GM23338 (cell line): ENCODE measurements around the gene EPHA4. TPM values are rescaled to one million over a fixed set of nuclear protein-coding genes. Genes with fewer than 3 reads are reported as not detected.

Source experiments
- ATAC-seq: fragments of 200-7000 bp; cut with Tn5 transposase; 3 replicates; pipeline ENCODE4 v1.9.1; 2020
- DNase-seq: peaks from one replicate; pipeline ENCODE4 v3.0.0-alpha.2; 2015; ENCODE audit warnings: low spot score
- H2AFZ ChIP-seq: fragments of 200-600 bp; sonication (generic); 2 replicates; pipeline ENCODE4 v1.8.0; 2016; ENCODE audit warnings: antibody characterized with exemption, mild to moderate bottlenecking, moderate library complexity
- H3F3A ChIP-seq: fragments of 200-600 bp; sonication (generic); replicated peaks from 2 replicates; pipeline ENCODE4 v1.8.0; 2017; ENCODE audit warnings: antibody characterized with exemption, mixed run types, low read depth
- H3K27ac ChIP-seq: fragments of 200-600 bp; sonication (generic); 2 replicates; pipeline ENCODE4 v1.6.1; 2016; ENCODE audit warnings: low read depth
- H3K27me3 ChIP-seq: fragments of 200-600 bp; sonication (generic); 2 replicates; pipeline ENCODE4 v1.8.0; 2016; ENCODE audit warnings: mild to moderate bottlenecking, mixed run types, moderate library complexity; ENCODE audit not compliant: insufficient read depth
- H3K36me3 ChIP-seq: fragments of 200-600 bp; sonication (generic); 2 replicates; pipeline ENCODE4 v1.8.0; 2016; ENCODE audit warnings: mild to moderate bottlenecking; ENCODE audit not compliant: insufficient read depth
- H3K4me1 ChIP-seq: fragments of 200-600 bp; sonication (generic); 2 replicates; pipeline ENCODE4 v1.8.0; 2016; ENCODE audit warnings: mild to moderate bottlenecking, moderate library complexity; ENCODE audit not compliant: insufficient read depth
- H3K4me2 ChIP-seq: fragments of 200-600 bp; sonication (generic); 2 replicates; pipeline ENCODE4 v1.7.1; 2017; ENCODE audit warnings: mixed run types
- H3K4me3 ChIP-seq: fragments of 200-600 bp; sonication (generic); 2 replicates; pipeline ENCODE4 v1.6.1; 2016; ENCODE audit warnings: mixed run types
- H3K79me2 ChIP-seq: fragments of 200-600 bp; sonication (generic); replicated peaks from 2 replicates; pipeline ENCODE4 v1.8.0; 2017; ENCODE audit warnings: mild to moderate bottlenecking; ENCODE audit not compliant: insufficient read depth
- H3K9me2 ChIP-seq: fragments of 200-600 bp; sonication (generic); 2 replicates; pipeline ENCODE4 v1.8.0; 2017; ENCODE audit not compliant: insufficient read depth
- H4K20me1 ChIP-seq: fragments of 200-600 bp; sonication (generic); replicated peaks from 2 replicates; pipeline ENCODE4 v1.8.0; 2017; ENCODE audit warnings: mild to moderate bottlenecking; ENCODE audit not compliant: insufficient read depth
- H3K27ac Mint-ChIP-seq: 2 replicates; pipeline ENCODE4 v1.8.0; 2020; ENCODE audit warnings: inconsistent platforms, mild to moderate bottlenecking, moderate library complexity, mixed read lengths
- H3K27me3 Mint-ChIP-seq: 3 replicates; pipeline ENCODE4 v1.8.0; 2022; ENCODE audit warnings: low read depth, mild to moderate bottlenecking, moderate library complexity, mixed read lengths, inconsistent platforms; ENCODE audit not compliant: insufficient read depth, poor library complexity
- H3K36me3 Mint-ChIP-seq: 3 replicates; pipeline ENCODE4 v1.8.0; 2021; ENCODE audit warnings: low read depth, mild to moderate bottlenecking, inconsistent platforms, moderate library complexity, mixed read lengths
- H3K4me1 Mint-ChIP-seq: 3 replicates; pipeline ENCODE4 v1.8.0; 2020; ENCODE audit warnings: mild to moderate bottlenecking, inconsistent platforms, mixed read lengths
- H3K4me3 Mint-ChIP-seq: 3 replicates; pipeline ENCODE4 v1.8.0; 2021; ENCODE audit warnings: moderate library complexity, mild to moderate bottlenecking, inconsistent platforms, mixed read lengths
- H3K9me3 Mint-ChIP-seq: 3 replicates; pipeline ENCODE4 v1.8.0; 2020; ENCODE audit warnings: moderate library complexity, mild to moderate bottlenecking, inconsistent platforms, mixed read lengths
- EZH2phosphoT487 ChIP-seq: fragments of 200-600 bp; sonication (generic); IDR thresholded peaks from one replicate; pipeline ENCODE4 v1.8.1; 2018; ENCODE audit warnings: antibody characterized with exemption; ENCODE audit not compliant: unreplicated experiment
- JUNB ChIP-seq: IDR thresholded peaks from one replicate; pipeline ENCODE4 v1.6.1; 2016; ENCODE audit warnings: antibody characterized with exemption; ENCODE audit not compliant: unreplicated experiment
- STAT1 ChIP-seq: IDR thresholded peaks from one replicate; pipeline ENCODE4 v1.6.1; 2016; ENCODE audit warnings: antibody characterized with exemption; ENCODE audit not compliant: unreplicated experiment
- polyA plus RNA-seq: library from polyadenylated mRNA; unstranded; fragments of >200 nt; fragmentation: Nextera tagmentation; extraction: Ambion mirVana; gene quantifications from 2 replicates; pipeline ENCODE4 v1.2.1, GENCODE V29; 2016
- total RNA-seq: library from RNA; depleted of rRNA; stranded (reverse); fragments of >200 nt; shearing (Covaris generic); gene quantifications from 2 replicates; pipeline ENCODE4 v1.2.3, GENCODE V29; 2014
- TF ChIP-seq, protein P1 (sequence below): IDR thresholded peaks from one replicate; pipeline ENCODE4 v1.6.1; 2018; ENCODE audit warnings: antibody characterized with exemption; ENCODE audit not compliant: unreplicated experiment
- TF ChIP-seq, protein P2 (sequence below): IDR thresholded peaks from 2 replicates; pipeline ENCODE4 v1.6.1; 2016; ENCODE audit warnings: antibody characterized with exemption

The EPHA4 gene
- total and polyA plus RNA-seq, 2 experiments from 2014 or later, result 4.1 to 6.2 TPM

DNA sequence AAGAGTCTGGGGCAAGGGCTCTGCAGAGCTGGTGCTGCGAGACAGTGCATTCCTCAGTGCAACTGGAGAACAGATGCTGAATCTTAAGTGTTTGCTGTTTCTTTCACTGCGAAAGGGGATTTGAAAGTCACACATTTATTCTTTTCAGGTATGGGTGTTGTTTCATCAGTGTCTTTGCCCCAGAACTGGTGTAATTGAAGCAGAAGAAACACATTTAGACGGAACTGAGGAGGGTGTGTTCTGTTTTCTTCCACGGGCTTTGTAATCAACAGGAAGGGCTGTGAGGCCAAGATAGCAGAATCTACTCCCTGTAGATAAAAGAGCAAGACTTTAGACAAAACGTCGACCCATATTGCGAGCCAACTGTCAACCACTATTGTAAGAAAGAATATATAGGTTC lies 151.9 kb downstream of the EPHA4 start (continued):
- TF ChIP-seq, protein P1, sequence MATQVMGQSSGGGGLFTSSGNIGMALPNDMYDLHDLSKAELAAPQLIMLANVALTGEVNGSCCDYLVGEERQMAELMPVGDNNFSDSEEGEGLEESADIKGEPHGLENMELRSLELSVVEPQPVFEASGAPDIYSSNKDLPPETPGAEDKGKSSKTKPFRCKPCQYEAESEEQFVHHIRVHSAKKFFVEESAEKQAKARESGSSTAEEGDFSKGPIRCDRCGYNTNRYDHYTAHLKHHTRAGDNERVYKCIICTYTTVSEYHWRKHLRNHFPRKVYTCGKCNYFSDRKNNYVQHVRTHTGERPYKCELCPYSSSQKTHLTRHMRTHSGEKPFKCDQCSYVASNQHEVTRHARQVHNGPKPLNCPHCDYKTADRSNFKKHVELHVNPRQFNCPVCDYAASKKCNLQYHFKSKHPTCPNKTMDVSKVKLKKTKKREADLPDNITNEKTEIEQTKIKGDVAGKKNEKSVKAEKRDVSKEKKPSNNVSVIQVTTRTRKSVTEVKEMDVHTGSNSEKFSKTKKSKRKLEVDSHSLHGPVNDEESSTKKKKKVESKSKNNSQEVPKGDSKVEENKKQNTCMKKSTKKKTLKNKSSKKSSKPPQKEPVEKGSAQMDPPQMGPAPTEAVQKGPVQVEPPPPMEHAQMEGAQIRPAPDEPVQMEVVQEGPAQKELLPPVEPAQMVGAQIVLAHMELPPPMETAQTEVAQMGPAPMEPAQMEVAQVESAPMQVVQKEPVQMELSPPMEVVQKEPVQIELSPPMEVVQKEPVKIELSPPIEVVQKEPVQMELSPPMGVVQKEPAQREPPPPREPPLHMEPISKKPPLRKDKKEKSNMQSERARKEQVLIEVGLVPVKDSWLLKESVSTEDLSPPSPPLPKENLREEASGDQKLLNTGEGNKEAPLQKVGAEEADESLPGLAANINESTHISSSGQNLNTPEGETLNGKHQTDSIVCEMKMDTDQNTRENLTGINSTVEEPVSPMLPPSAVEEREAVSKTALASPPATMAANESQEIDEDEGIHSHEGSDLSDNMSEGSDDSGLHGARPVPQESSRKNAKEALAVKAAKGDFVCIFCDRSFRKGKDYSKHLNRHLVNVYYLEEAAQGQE, result no peak

DNA sequence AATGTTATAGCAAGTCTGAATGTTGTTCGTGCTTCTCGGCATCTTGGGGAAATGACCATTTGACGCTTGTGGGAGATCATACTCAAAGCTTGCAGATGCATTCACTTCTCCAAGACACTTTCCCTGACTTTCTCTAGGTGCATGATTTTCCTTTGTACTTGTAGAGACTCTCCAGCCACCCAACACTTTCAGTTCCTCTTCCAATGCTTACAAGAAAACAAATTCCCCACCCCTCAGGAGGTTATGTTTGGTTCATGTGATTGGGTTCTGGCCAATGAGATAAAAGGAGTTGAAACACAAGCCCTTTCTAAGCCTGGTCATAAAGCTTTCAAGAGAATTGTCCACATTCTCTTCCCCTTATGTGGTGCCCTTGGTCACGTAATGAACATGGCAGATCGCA lies 156.3 kb downstream of the EPHA4 start:
- no peaks in the 10 kb centered on the region for H3K79me2 ChIP-seq
- H3K4me3 Mint-ChIP-seq, result no peak overlapping the region

DNA sequence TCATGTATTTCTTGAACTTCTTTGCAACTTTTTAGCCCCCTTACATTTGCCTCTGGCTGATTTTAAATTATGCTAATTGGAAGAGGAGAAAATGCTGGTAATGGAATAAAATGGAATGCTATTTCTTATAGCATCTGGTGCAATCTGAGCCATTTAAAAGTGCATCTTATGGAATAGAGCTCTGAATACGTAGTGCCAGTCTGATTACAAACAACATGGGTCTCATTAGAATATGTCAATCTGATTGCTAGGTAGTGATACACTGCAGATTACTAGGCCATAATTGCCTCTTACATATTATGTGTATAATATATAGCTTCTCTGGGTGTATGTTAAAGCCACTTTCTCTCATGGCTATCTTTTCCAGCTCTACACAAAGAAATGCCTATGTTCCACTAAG lies 159.1 kb downstream of the EPHA4 start:
- Mint-ChIP-seq H3K4me3 (no peak overlapping the region), H3K9me3 (peaks cover 7% of the 10 kb centered on the region; the same call in 2 of the 3 replicates), H3K36me3 (0 out of 3 replicates have a peak, but pooled peaks cover 4% of the 10 kb centered on the region), H3K27ac (no peak overlapping the region), H3K27me3 (no peaks in the 10 kb centered on the region), H3K4me1 (no peaks in the 10 kb centered on the region)
- Histone ChIP-seq H3K27ac (no peak overlapping the region), H3K27me3 (no peaks in the 10 kb centered on the region), H3K36me3 (no peaks in the 10 kb centered on the region), H3K4me2 (no peak overlapping the region), H3F3A (no peaks in the 10 kb centered on the region), H3K4me1 (no peaks in the 10 kb centered on the region), H3K79me2 (no peaks in the 10 kb centered on the region), H3K4me3 (no peak overlapping the region), H3K9me2 (no peaks in the 10 kb centered on the region), H2AFZ (no peak overlapping the region), H4K20me1 (no peaks in the 10 kb centered on the region)
- DNase-seq (no peak), ATAC-seq (no peak)
- TF ChIP-seq, protein P2, sequence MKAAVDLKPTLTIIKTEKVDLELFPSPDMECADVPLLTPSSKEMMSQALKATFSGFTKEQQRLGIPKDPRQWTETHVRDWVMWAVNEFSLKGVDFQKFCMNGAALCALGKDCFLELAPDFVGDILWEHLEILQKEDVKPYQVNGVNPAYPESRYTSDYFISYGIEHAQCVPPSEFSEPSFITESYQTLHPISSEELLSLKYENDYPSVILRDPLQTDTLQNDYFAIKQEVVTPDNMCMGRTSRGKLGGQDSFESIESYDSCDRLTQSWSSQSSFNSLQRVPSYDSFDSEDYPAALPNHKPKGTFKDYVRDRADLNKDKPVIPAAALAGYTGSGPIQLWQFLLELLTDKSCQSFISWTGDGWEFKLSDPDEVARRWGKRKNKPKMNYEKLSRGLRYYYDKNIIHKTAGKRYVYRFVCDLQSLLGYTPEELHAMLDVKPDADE, result no peak
- no peak for TF ChIP-seq STAT1

More for the DNA sequence above, 156.3 kb downstream of the EPHA4 start:
- H3K27me3 Mint-ChIP-seq, result no peaks in the 10 kb centered on the region
- no peaks in the 10 kb centered on the region for H3K4me1 Mint-ChIP-seq
- TF ChIP-seq EZH2phosphoT487 (no peak), JUNB (no peak)
- TF ChIP-seq, protein P1, result no peak
- no peaks in the 10 kb centered on the region for H3K4me1 ChIP-seq
- DNase-seq (no peak), ATAC-seq (no peak)
- no peaks in the 10 kb centered on the region for H3K36me3 ChIP-seq
- H3K4me2 ChIP-seq, result no peak overlapping the region
- peaks cover 7% of the 10 kb centered on the region; the same call in 2 of the 3 replicates for H3K9me3 Mint-ChIP-seq
- no peak overlapping the region for H3K4me3 ChIP-seq
- no peak overlapping the region for H2AFZ ChIP-seq
- no peaks in the 10 kb centered on the region for H3F3A ChIP-seq
- H3K27ac ChIP-seq, result no peak overlapping the region
- no peak overlapping the region; the same call in 1 of the 2 replicates for H3K27ac Mint-ChIP-seq
- H4K20me1 ChIP-seq, result no peaks in the 10 kb centered on the region
- no peaks in the 10 kb centered on the region for H3K9me2 ChIP-seq
- no peaks in the 10 kb centered on the region for H3K27me3 ChIP-seq
- H3K36me3 Mint-ChIP-seq, result peaks cover 4% of the 10 kb centered on the region; the same call in 1 of the 3 replicates
